IMR-90 (cell line): ENCODE results near the gene SERPING1. TPM values are rescaled to one million over a fixed set of nuclear protein-coding genes. Genes with fewer than 3 reads are reported as not detected.
A peak's percentile ranks its signal among the peaks of the same experiment; 100 is the strongest.

Source experiments
- ATAC-seq: fragments of 200-7000 bp; cut with Tn5 transposase; 2 replicates; pipeline ENCODE4 v1.9.1; 2020; ENCODE audit warnings: low read depth, mild to moderate bottlenecking, moderate library complexity
- Bru-seq: library from RNA; stranded (reverse); fragments of 400-500 nt; gene quantifications from one replicate; lab custom pipeline; 2021; lab: Mats Ljungman, UMichigan
- BruChase-seq, 2 experiments: library from RNA; stranded (reverse); fragments of 400-500 nt; gene quantifications; one replicate each; lab custom pipeline; 2021; lab: Mats Ljungman, UMichigan
- BruUV-seq: library from RNA; stranded (reverse); fragments of 400-500 nt; replicated peaks from 2 replicates; lab custom pipeline; 2021; lab: Mats Ljungman, UMichigan
- CTCF ChIA-PET: fragments of 300-600 bp; formaldehyde crosslinking; extraction: SDS; loops from one replicate; lab custom pipeline; 2021; ENCODE audit warnings: antibody characterized with exemption; lab: Yijun Ruan, JAX
- POLR2A ChIA-PET: fragments of 300-600 bp; sonication (Branson Sonifier 250); formaldehyde crosslinking; loops from one replicate; lab custom pipeline; 2022; ENCODE audit warnings: antibody characterized with exemption; ENCODE audit not compliant: unreplicated experiment; lab: Charles Lee
- DNase-seq: peaks from one replicate; pipeline ENCODE4 v3.0.0; 2013
- H2AFZ ChIP-seq: replicated peaks from 2 replicates; pipeline ENCODE3; 2013; ENCODE audit warnings: low read length, mild to moderate bottlenecking; ENCODE audit not compliant: poor library complexity
- H2AK5ac ChIP-seq: 2 replicates; pipeline ENCODE4 v1.6.1; 2013; ENCODE audit warnings: low read depth, low read length, inconsistent platforms
- H2AK9ac ChIP-seq: replicated peaks from 2 replicates; pipeline ENCODE3; 2013; ENCODE audit warnings: mild to moderate bottlenecking, low read depth, low read length, moderate library complexity; ENCODE audit not compliant: poor library complexity
- H2BK120ac ChIP-seq: 2 replicates; pipeline ENCODE4 v1.6.1; 2013; ENCODE audit warnings: low read depth, low read length, inconsistent platforms
- H2BK15ac ChIP-seq: 3 replicates; pipeline ENCODE4 v1.6.1; 2013; ENCODE audit warnings: low read depth, low read length, inconsistent platforms
- H2BK20ac ChIP-seq: 2 replicates; pipeline ENCODE4 v1.6.1; 2013; ENCODE audit warnings: low read depth, mild to moderate bottlenecking, inconsistent platforms, low read length, moderate library complexity
- H2BK5ac ChIP-seq: 2 replicates; pipeline ENCODE4 v1.6.1; 2013; ENCODE audit warnings: mild to moderate bottlenecking, low read depth, low read length, inconsistent platforms; ENCODE audit not compliant: poor library complexity, severe bottlenecking
- H3K14ac ChIP-seq: replicated peaks from 2 replicates; pipeline ENCODE4 v1.6.1; 2013; ENCODE audit warnings: low read depth, low read length, inconsistent platforms
- H3K18ac ChIP-seq: 2 replicates; pipeline ENCODE4 v1.6.1; 2013; ENCODE audit warnings: low read depth, low read length, control low read depth
- H3K23ac ChIP-seq: 2 replicates; pipeline ENCODE4 v1.6.1; 2013; ENCODE audit warnings: low read depth, low read length, inconsistent platforms
- H3K27ac ChIP-seq: 2 replicates; pipeline ENCODE4 v1.5.1; 2013; ENCODE audit warnings: mild to moderate bottlenecking, control low read depth, low read length; ENCODE audit not compliant: insufficient read depth
- H3K27me3 ChIP-seq: 2 replicates; pipeline ENCODE4 v1.6.1; 2013; ENCODE audit warnings: low read length; ENCODE audit not compliant: control insufficient read depth, insufficient read depth
- H3K36me3 ChIP-seq: 2 replicates; pipeline ENCODE4 v1.6.1; 2013; ENCODE audit warnings: low read length, mixed read lengths; ENCODE audit not compliant: control insufficient read depth, insufficient read depth
- H3K4ac ChIP-seq: 2 replicates; pipeline ENCODE4 v1.6.1; 2013; ENCODE audit warnings: low read depth, low read length, inconsistent platforms
- H3K4me1 ChIP-seq: 2 replicates; pipeline ENCODE4 v1.6.1; 2013; ENCODE audit warnings: low read length, mixed read lengths; ENCODE audit not compliant: control insufficient read depth, insufficient read depth
- H3K4me2 ChIP-seq: 2 replicates; pipeline ENCODE4 v1.6.1; 2013; ENCODE audit warnings: low read depth, mild to moderate bottlenecking, control low read depth, low read length, moderate library complexity
- H3K4me3 ChIP-seq: 2 replicates; pipeline ENCODE4 v1.5.1; 2013; ENCODE audit warnings: low read depth, mild to moderate bottlenecking, control low read depth, low read length, moderate library complexity; ENCODE audit not compliant: insufficient read depth
- H3K56ac ChIP-seq: 2 replicates; pipeline ENCODE4 v1.6.1; 2013; ENCODE audit warnings: low read length, inconsistent platforms; ENCODE audit not compliant: insufficient read depth; ENCODE audit errors: extremely low read depth
- H3K79me1 ChIP-seq, 2 experiments: 2 replicates each; pipeline ENCODE4 v1.6.1; 2013; ENCODE audit warnings: low read length in 2 of 2, inconsistent platforms in 1 of 2, low read depth in 1 of 2
- H3K9ac ChIP-seq: 2 replicates; pipeline ENCODE4 v1.6.1; 2013; ENCODE audit warnings: low read depth, low read length, control low read depth
- H3K9me1 ChIP-seq: 2 replicates; pipeline ENCODE4 v1.6.1; 2013; ENCODE audit warnings: low read length, inconsistent platforms; ENCODE audit not compliant: insufficient read depth
- H3K9me3 ChIP-seq: 2 replicates; pipeline ENCODE4 v1.6.1; 2013; ENCODE audit warnings: low read length; ENCODE audit not compliant: control insufficient read depth, insufficient read depth
- H4K20me1 ChIP-seq: 2 replicates; pipeline ENCODE4 v1.6.1; 2013; ENCODE audit warnings: low read length, inconsistent platforms; ENCODE audit not compliant: insufficient read depth
- H4K5ac ChIP-seq: 2 replicates; pipeline ENCODE4 v1.6.1; 2013; ENCODE audit warnings: mild to moderate bottlenecking, low read depth, low read length, control low read depth
- H4K8ac ChIP-seq, 2 experiments: 2 replicates each; pipeline ENCODE4 v1.6.1; 2013; ENCODE audit warnings: low read depth in 2 of 2, low read length in 2 of 2, control low read depth in 1 of 2, inconsistent platforms in 1 of 2
- H4K91ac ChIP-seq: 2 replicates; pipeline ENCODE4 v1.6.1; 2013; ENCODE audit warnings: low read depth, low read length, inconsistent platforms; ENCODE audit not compliant: insufficient read depth
- MAFK ChIP-seq: IDR thresholded peaks from 2 replicates; pipeline ENCODE4 v1.6.1; 2012; ENCODE audit warnings: low read depth, low read length, improper control_type of control experiment
- MAZ ChIP-seq: IDR thresholded peaks from 2 replicates; pipeline ENCODE4 v1.6.1; 2012; ENCODE audit warnings: low read depth, mild to moderate bottlenecking, low read length, improper control_type of control experiment, moderate library complexity, borderline replicate concordance
- MXI1 ChIP-seq: IDR thresholded peaks from 2 replicates; pipeline ENCODE4 v1.6.1; 2012; ENCODE audit warnings: low read depth, mild to moderate bottlenecking, low read length, moderate library complexity, borderline replicate concordance
- WGBS, 2 experiments: methylation state at CpG; one replicate each; pipeline versions ENCODE4 v1.1.5 to v1.1.7; 2013; ENCODE audit warnings: missing lambda C conversion rate in 2 of 2; ENCODE audit not compliant: insufficient read length in 1 of 2; ENCODE audit errors: extremely low coverage in 2 of 2; 5-methylcytosine and 5-hydroxymethylcytosine counted together
- dilution Hi-C: fragments of 300-500 bp; cut with HindIII; formaldehyde crosslinking; loops from one replicate; pipeline ENCODE4 v1.14.3; 2018; ENCODE audit warnings: low sequenced_read_pairs; ENCODE audit not compliant: unreplicated experiment
- in situ Hi-C: fragments of 300-500 bp; cut with MboI; formaldehyde crosslinking; loops from 3 replicates; pipeline ENCODE4 v1.14.3; 2019; ENCODE audit warnings: low sequenced_read_pairs, inconsistent platforms, mixed read lengths
- intact Hi-C: fragments of 100-400 bp; cut with micrococcal nuclease; formaldehyde crosslinking; loops from 2 replicates; pipeline ENCODE4 v1.10.0; 2022
- long read RNA-seq: library from polyadenylated mRNA; unstranded; transcript quantifications from one replicate; pipeline ENCODE4 v2.0.0, GENCODE V29; 2021; ENCODE audit not compliant: unreplicated experiment
- polyA plus RNA-seq, 3 experiments: library from polyadenylated mRNA; depleted of rRNA; stranded (reverse); fragments of >200 nt; gene quantifications; 2 replicates each; pipeline ENCODE4 v1.2.3, GENCODE V29; 2012; ENCODE audit warnings: low replicate concordance in 1 of 3
- total RNA-seq: library from RNA; depleted of rRNA; stranded (reverse); fragments of >200 nt; gene quantifications from 2 replicates; pipeline ENCODE4 v1.2.3, GENCODE V29; 2012; rRNA removed
- TF ChIP-seq, protein P1 (sequence below): conservative IDR thresholded peaks from 2 replicates; pipeline ENCODE4 v1.5.1; 2012; ENCODE audit warnings: mild to moderate bottlenecking, low read depth, low read length, improper control_type of control experiment

The SERPING1 gene
- total RNA-seq = 2.0 and 2.2 TPM in 2 replicates
- 27.5 and 30.7 TPM in 2 replicates for polyA plus RNA-seq (2012; rRNA removed)
- polyA plus RNA-seq (2012; cell fraction: cytosol; rRNA removed) = 27.0 and 35.9 TPM in 2 replicates
- 8.1 and 15.0 TPM in 2 replicates for polyA plus RNA-seq (2012; cell fraction: nucleus; rRNA removed; ENCODE audit: low replicate concordance)
- percentile 41 among the genes with signal in this experiment for Bru-seq, nascent RNA
- BruChase-seq, experiment 1, labeled RNA remaining after a 6-hour chase = percentile 43 among the genes with signal in this experiment
- BruChase-seq, experiment 2, labeled RNA remaining after a 2-hour chase = percentile 40 among the genes with signal in this experiment
- long read RNA-seq, partial matches to known transcripts = 13 of 20 reads
- long read RNA-seq, other reads (novel, unspliced or antisense) = 2 of 20 reads

GRCh38 chr11:57597461-57597915 is at the start of gene SERPING1:
SERPING1 (plus strand) TSS chr11:57597685; CDS start chr11:57598271, 586 bp downstream.
- no peak for DNase-seq
- peak within 1 kb of the TSS; percentile 57 for H3K4me3 ChIP-seq

More at GRCh38 chr11:57597461-57597915, at the start of gene SERPING1:
- H3K4me2 ChIP-seq = peak within 1 kb of the TSS; percentile 79
- CTCF ChIA-PET = no interaction called here
- H3K4ac ChIP-seq = peak within 1 kb of the TSS; percentile 63
- H3K4me1 ChIP-seq = peaks cover 5% of the 10 kb centered on the region; the same call in 1 of the 2 replicates
- no peaks in the 10 kb centered on the region; a peak in 1 of 4 replicates for H3K79me1 ChIP-seq
- H3K9ac ChIP-seq = peak within 1 kb of the TSS; percentile 63
- H2BK5ac ChIP-seq = peak within 1 kb of the TSS; percentile 6
- peaks cover 2% of the 10 kb centered on the region; the same call in 1 of the 2 replicates for H3K36me3 ChIP-seq
- no peaks in the 10 kb centered on the region for H3K9me3 ChIP-seq
- peak within 1 kb of the TSS; percentile 63 for H2AFZ ChIP-seq
- intact Hi-C loops = no loop called here
- peak within 1 kb of the TSS; percentile 20; the same call in 1 of the 2 replicates for H3K14ac ChIP-seq
- no peaks in the 10 kb centered on the region for H3K9me1 ChIP-seq
- H2BK15ac ChIP-seq = 0 out of 3 replicates have a peak within 1 kb of the TSS, but pooled peaks have one; percentile 33
- H2AK9ac ChIP-seq = no peak within 1 kb of the TSS
- peak within 1 kb of the TSS; percentile 43 for H2BK120ac ChIP-seq
- H4K8ac ChIP-seq = peak within 1 kb of the TSS; percentile 64 to 66
- H3K27ac ChIP-seq = peak within 1 kb of the TSS; percentile 60
- H4K20me1 ChIP-seq = no peaks in the 10 kb centered on the region
- BruUV-seq = no TSS peak
- H4K5ac ChIP-seq = peak within 1 kb of the TSS; percentile 58
- POLR2A ChIA-PET = no interaction called here
- peak within 1 kb of the TSS; percentile 44 for H3K18ac ChIP-seq
- peak; percentile 15 for ATAC-seq
- H3K56ac ChIP-seq = no peak within 1 kb of the TSS; the same call in 1 of the 2 replicates
- TF ChIP-seq, protein P1, sequence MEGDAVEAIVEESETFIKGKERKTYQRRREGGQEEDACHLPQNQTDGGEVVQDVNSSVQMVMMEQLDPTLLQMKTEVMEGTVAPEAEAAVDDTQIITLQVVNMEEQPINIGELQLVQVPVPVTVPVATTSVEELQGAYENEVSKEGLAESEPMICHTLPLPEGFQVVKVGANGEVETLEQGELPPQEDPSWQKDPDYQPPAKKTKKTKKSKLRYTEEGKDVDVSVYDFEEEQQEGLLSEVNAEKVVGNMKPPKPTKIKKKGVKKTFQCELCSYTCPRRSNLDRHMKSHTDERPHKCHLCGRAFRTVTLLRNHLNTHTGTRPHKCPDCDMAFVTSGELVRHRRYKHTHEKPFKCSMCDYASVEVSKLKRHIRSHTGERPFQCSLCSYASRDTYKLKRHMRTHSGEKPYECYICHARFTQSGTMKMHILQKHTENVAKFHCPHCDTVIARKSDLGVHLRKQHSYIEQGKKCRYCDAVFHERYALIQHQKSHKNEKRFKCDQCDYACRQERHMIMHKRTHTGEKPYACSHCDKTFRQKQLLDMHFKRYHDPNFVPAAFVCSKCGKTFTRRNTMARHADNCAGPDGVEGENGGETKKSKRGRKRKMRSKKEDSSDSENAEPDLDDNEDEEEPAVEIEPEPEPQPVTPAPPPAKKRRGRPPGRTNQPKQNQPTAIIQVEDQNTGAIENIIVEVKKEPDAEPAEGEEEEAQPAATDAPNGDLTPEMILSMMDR = no peak
- TF ChIP-seq MAFK = no peak
- TF ChIP-seq MXI1 = no peak
- no peak for TF ChIP-seq MAZ
- peak within 1 kb of the TSS; percentile 31; the same call in 1 of the 2 replicates for H2AK5ac ChIP-seq
- H3K23ac ChIP-seq = no peak within 1 kb of the TSS
- no CpG with 5 or more reads among the region's 10 CpGs for WGBS, 2 experiments
- in situ Hi-C loops = no loop called here
- H2BK20ac ChIP-seq = no peak within 1 kb of the TSS
- H4K91ac ChIP-seq = peak within 1 kb of the TSS; percentile 31
- H3K27me3 ChIP-seq = peaks cover 21% of the 10 kb centered on the region
- dilution Hi-C loops = no loop called here
